ENCODE results near the gene MAP2K2. TPM values are rescaled to one million over a fixed set of nuclear protein-coding genes. Genes with fewer than 3 reads are reported as not detected.

The MAP2K2 gene
- polyA plus RNA-seq, 3 donors, result 30.5 to 94.5 (median 40.2) TPM

DNA sequence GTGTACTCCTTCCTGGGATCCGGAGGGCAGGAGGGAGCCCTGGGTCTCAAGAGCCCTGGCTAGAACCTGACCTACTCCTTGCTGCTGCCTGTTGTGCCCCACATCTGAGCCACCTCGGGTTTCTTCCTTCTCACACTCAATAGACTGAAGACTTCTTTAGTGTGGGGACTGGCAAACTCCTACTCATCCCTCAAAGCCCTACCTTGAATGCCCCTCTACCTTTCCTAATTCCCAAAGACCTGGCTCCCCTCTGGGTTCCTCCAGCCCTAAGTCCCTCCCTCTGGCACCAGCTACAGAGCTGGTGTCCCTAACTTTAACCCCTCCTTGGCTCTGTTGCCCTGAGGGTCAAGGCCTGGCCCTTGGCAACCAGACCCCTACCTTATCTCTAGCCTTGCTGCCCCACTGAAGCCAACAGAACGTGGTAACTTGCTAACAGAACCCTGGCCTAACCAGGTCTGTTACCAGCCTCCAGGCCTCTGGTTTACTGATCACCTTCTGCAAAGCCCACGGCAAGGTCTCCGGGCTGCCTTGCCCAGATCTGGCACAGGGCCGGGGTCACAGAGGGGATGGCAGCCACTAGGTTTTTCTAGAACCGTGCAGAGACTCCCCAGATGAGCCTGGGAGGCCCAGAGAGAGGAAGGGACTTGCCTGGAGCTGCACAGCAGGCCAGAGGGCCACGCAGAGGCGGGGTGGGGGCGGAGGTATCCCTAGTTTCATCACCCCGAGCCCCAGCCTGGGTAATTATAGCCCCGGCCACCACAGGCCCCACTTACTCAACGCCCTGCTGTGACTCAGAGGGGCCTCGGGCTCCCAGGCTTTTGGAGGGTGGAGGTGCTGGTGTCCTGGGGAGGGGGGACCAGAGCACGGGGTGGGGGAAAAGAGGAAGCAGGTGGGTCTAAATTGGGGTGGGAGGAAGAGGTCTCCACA is 72.5 kb downstream of the MAP2K2 start:
- peak overlapping the region; percentile 63 to 70 for H3K4me3 Mint-ChIP-seq
- 38% methylated on average over 10 of the region's 15 CpGs for WGBS (ENCODE audit: insufficient coverage)
- Histone ChIP-seq H3K4me1 (ENCODE audit: control insufficient read depth in 1 of 2, insufficient read depth in 2 of 2, low read length in 2 of 2) (peaks cover 38 to 47% of the 10 kb centered on the region in 2 donors), H2AFZ (ENCODE audit: insufficient read depth, low read depth, low read length, poor library complexity, severe bottlenecking) (no peak overlapping the region), H3K27me3 (ENCODE audit: control insufficient read depth in 2 of 2, insufficient read depth in 2 of 2, low read length in 2 of 2) (no peaks in the 10 kb centered on the region), H3K9me3 (replicated peaks in 1 of 2; ENCODE audit: control insufficient read depth in 1 of 2, insufficient read depth in 1 of 2, low read length in 2 of 2) (no peaks in the 10 kb centered on the region), H3K27ac (ENCODE audit: low read depth in 1 of 2, low read length in 2 of 2) (peak overlapping the region; percentile 93 to 100), H3K9ac (ENCODE audit: insufficient read depth, low read length, poor library complexity, severe bottlenecking) (peak overlapping the region; percentile 96), H4K20me1 (ENCODE audit: insufficient read depth, low read length) (peaks cover 96% of the 10 kb centered on the region), H3K4me2 (replicated peaks; ENCODE audit: extremely low read depth, low read length, poor library complexity, severe bottlenecking) (peak overlapping the region; percentile 62), H3K4me3 (replicated peaks in 1 of 3; ENCODE audit: low read depth in 2 of 3, low read length in 3 of 3) (peak overlapping the region in 2 of 3 experiments; percentile 17 to 55), H3K36me3 (replicated peaks in 1 of 2; ENCODE audit: control insufficient read depth in 1 of 2, insufficient read depth in 2 of 2, low read length in 2 of 2) (peaks cover 57 to 72% of the 10 kb centered on the region in 2 donors), H3K79me2 (ENCODE audit: insufficient read depth, low read length) (peaks cover 99% of the 10 kb centered on the region)
- DNase-seq, result peak; percentile 94 to 98 (median 95)
- intact Hi-C loops (cut with micrococcal nuclease), result loop anchor here in 1 of 2 donors (2.0 kb wide), 1 partner anchor 15 kb away; the partner anchor contains the start of gene ZBTB7A
- peaks cover 0 to 6% (median 2%) of the 10 kb centered on the region in 7 donors for H3K9me3 Mint-ChIP-seq
- H3K27ac Mint-ChIP-seq, result peak overlapping the region; percentile 96 to 99 (median 98)
- TF ChIP-seq, protein P1, sequence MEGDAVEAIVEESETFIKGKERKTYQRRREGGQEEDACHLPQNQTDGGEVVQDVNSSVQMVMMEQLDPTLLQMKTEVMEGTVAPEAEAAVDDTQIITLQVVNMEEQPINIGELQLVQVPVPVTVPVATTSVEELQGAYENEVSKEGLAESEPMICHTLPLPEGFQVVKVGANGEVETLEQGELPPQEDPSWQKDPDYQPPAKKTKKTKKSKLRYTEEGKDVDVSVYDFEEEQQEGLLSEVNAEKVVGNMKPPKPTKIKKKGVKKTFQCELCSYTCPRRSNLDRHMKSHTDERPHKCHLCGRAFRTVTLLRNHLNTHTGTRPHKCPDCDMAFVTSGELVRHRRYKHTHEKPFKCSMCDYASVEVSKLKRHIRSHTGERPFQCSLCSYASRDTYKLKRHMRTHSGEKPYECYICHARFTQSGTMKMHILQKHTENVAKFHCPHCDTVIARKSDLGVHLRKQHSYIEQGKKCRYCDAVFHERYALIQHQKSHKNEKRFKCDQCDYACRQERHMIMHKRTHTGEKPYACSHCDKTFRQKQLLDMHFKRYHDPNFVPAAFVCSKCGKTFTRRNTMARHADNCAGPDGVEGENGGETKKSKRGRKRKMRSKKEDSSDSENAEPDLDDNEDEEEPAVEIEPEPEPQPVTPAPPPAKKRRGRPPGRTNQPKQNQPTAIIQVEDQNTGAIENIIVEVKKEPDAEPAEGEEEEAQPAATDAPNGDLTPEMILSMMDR (IDR thresholded peaks at IDR 0.05), result no peak
- peaks cover 41% of the 10 kb centered on the region for H3K4me1 Mint-ChIP-seq
- peaks cover 0 to 4% (median 0%) of the 10 kb centered on the region in 3 donors for H3K27me3 Mint-ChIP-seq (ENCODE audit: low read depth in 3 of 3)
- peaks cover 61 to 80% of the 10 kb centered on the region in 2 donors for H3K36me3 Mint-ChIP-seq

DNA sequence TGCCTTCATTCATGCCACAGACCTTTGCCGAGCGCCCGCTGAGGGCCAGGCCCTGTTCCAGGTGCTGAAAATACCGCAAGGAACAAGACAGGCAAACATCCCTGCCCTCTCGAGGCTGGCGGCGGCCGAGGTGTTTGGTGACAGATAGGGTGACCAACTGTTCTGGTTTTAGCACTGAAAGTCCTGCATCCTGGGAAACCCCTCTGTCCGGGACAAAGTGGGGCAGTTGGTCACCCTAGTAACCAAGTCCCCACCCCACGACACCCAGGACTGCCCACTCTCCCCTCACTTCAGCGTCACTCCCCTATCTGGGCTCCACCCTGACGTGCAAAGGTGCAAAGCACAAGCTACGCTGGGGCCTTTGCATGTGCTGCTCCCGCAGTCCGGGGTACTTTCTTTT is 74.5 kb downstream of the MAP2K2 start:
- Histone ChIP-seq H3K36me3 (replicated peaks in 1 of 2; ENCODE audit: control insufficient read depth in 1 of 2, insufficient read depth in 2 of 2, low read length in 2 of 2) (peaks cover 60 to 68% of the 10 kb centered on the region in 2 donors), H3K27me3 (ENCODE audit: control insufficient read depth in 2 of 2, insufficient read depth in 2 of 2, low read length in 2 of 2) (no peaks in the 10 kb centered on the region), H4K20me1 (ENCODE audit: insufficient read depth, low read length) (peaks cover 96% of the 10 kb centered on the region), H3K79me2 (ENCODE audit: insufficient read depth, low read length) (peaks cover 99% of the 10 kb centered on the region), H3K9me3 (replicated peaks in 1 of 2; ENCODE audit: control insufficient read depth in 1 of 2, insufficient read depth in 1 of 2, low read length in 2 of 2) (no peaks in the 10 kb centered on the region), H3K27ac (ENCODE audit: low read depth in 1 of 2, low read length in 2 of 2) (peak overlapping the region; percentile 22 to 25), H3K4me3 (replicated peaks in 1 of 3; ENCODE audit: low read depth in 2 of 3, low read length in 3 of 3) (no peak overlapping the region), H3K9ac (ENCODE audit: insufficient read depth, low read length, poor library complexity, severe bottlenecking) (no peak overlapping the region), H2AFZ (ENCODE audit: insufficient read depth, low read depth, low read length, poor library complexity, severe bottlenecking) (no peak overlapping the region), H3K4me2 (replicated peaks; ENCODE audit: extremely low read depth, low read length, poor library complexity, severe bottlenecking) (no peak overlapping the region), H3K4me1 (ENCODE audit: control insufficient read depth in 1 of 2, insufficient read depth in 2 of 2, low read length in 2 of 2) (peaks cover 31 to 35% of the 10 kb centered on the region in 2 donors)
- WGBS (ENCODE audit: insufficient coverage), result 93% methylated on average over 15 of the region's 15 CpGs
- DNase-seq, result no peak
- Mint-ChIP-seq H3K9me3 (peaks cover 0 to 6% (median 2%) of the 10 kb centered on the region in 7 donors), H3K27ac (peak overlapping the region in 6 of 7 donors; percentile 55 to 99 (median 82)), H3K27me3 (ENCODE audit: low read depth in 3 of 3) (peaks cover 0 to 4% (median 0%) of the 10 kb centered on the region in 3 donors), H3K4me3 (no peak overlapping the region), H3K36me3 (peaks cover 63 to 81% of the 10 kb centered on the region in 2 donors), H3K4me1 (peaks cover 33% of the 10 kb centered on the region)
- intact Hi-C loops (cut with micrococcal nuclease), result no loop called here
- TF ChIP-seq, protein P1 (IDR thresholded peaks at IDR 0.05), result no peak

Data from CD14-positive monocyte (primary cell).